Neural progenitor cell (in vitro differentiated cells): ENCODE results near the gene C21orf58. TPM values are rescaled to one million over a fixed set of nuclear protein-coding genes. Genes with fewer than 3 reads are reported as not detected.
A peak's percentile ranks its signal among the peaks of the same experiment; 100 is the strongest.

Experiments
- DNase-seq: peaks from one replicate; pipeline ENCODE4 v3.0.0-alpha.2; 2016; ENCODE audit warnings: low spot score
- H2AFZ ChIP-seq: fragments of 200-600 bp; sonication (generic); replicated peaks from 2 replicates; pipeline ENCODE4 v1.6.1; 2016; ENCODE audit warnings: antibody characterized with exemption
- H3F3A ChIP-seq: fragments of 200-600 bp; sonication (generic); 2 replicates; pipeline ENCODE4 v1.6.1; 2016; ENCODE audit warnings: antibody characterized with exemption, low read depth
- H3K27ac ChIP-seq: fragments of 200-600 bp; sonication (generic); 2 replicates; pipeline ENCODE4 v1.5.1; 2016; ENCODE audit warnings: mild to moderate bottlenecking
- H3K27me3 ChIP-seq: fragments of 200-600 bp; sonication (generic); 2 replicates; pipeline ENCODE4 v1.6.1; 2016; ENCODE audit warnings: mild to moderate bottlenecking, moderate library complexity
- H3K36me3 ChIP-seq: fragments of 200-600 bp; sonication (generic); 2 replicates; pipeline ENCODE4 v1.5.1; 2016
- H3K4me1 ChIP-seq: fragments of 200-600 bp; sonication (generic); 2 replicates; pipeline ENCODE4 v1.6.1; 2016; ENCODE audit warnings: mixed run types
- H3K4me2 ChIP-seq: fragments of 200-600 bp; sonication (generic); 2 replicates; pipeline ENCODE4 v1.6.1; 2016
- H3K4me3 ChIP-seq: fragments of 200-600 bp; sonication (generic); 2 replicates; pipeline ENCODE4 v1.5.1; 2016
- H3K79me2 ChIP-seq: fragments of 200-600 bp; sonication (generic); 2 replicates; pipeline ENCODE4 v1.6.1; 2016; ENCODE audit warnings: low read depth
- H3K9ac ChIP-seq: fragments of 200-600 bp; sonication (generic); 2 replicates; pipeline ENCODE4 v1.6.1; 2016
- H3K9me3 ChIP-seq: fragments of 200-600 bp; sonication (generic); 2 replicates; pipeline ENCODE4 v1.5.1; 2016; ENCODE audit warnings: low read depth
- H4K20me1 ChIP-seq: fragments of 200-600 bp; sonication (generic); 2 replicates; pipeline ENCODE4 v1.6.1; 2016; ENCODE audit warnings: low read depth
- H3K27ac Mint-ChIP-seq: 3 replicates; pipeline ENCODE4 v1.8.0; 2021; ENCODE audit warnings: mixed read lengths
- H3K27me3 Mint-ChIP-seq: 2 replicates; pipeline ENCODE4 v1.8.0; 2022; ENCODE audit warnings: low read depth, mild to moderate bottlenecking, inconsistent platforms, moderate library complexity, mixed read lengths; ENCODE audit not compliant: insufficient read depth
- H3K36me3 Mint-ChIP-seq: 3 replicates; pipeline ENCODE4 v1.8.0; 2021; ENCODE audit warnings: mixed read lengths
- H3K4me1 Mint-ChIP-seq: 3 replicates; pipeline ENCODE4 v1.8.0; 2021; ENCODE audit warnings: mixed read lengths
- H3K4me3 Mint-ChIP-seq: 3 replicates; pipeline ENCODE4 v1.8.0; 2021; ENCODE audit warnings: mild to moderate bottlenecking, moderate library complexity, mixed read lengths
- H3K9me3 Mint-ChIP-seq: 3 replicates; pipeline ENCODE4 v1.8.0; 2020; ENCODE audit warnings: mixed read lengths
- EZH2 ChIP-seq: fragments of 200-600 bp; sonication (generic); IDR thresholded peaks from 2 replicates; pipeline ENCODE4 v1.6.1; 2017; ENCODE audit warnings: antibody characterized with exemption, mild to moderate bottlenecking, moderate library complexity
- EZH2phosphoT487 ChIP-seq: fragments of 200-600 bp; sonication (generic); IDR thresholded peaks from 2 replicates; pipeline ENCODE4 v1.6.1; 2017; ENCODE audit warnings: antibody characterized with exemption
- total RNA-seq: library from RNA; depleted of rRNA; stranded (reverse); fragments of >200 nt; gene quantifications from 2 replicates; pipeline ENCODE4 v1.2.3, GENCODE V29; 2015; ENCODE audit warnings: low replicate concordance
- TF ChIP-seq, protein P1 (sequence below): fragments of 200-600 bp; sonication (generic); IDR thresholded peaks from 2 replicates; pipeline ENCODE4 v1.5.1; 2017; ENCODE audit warnings: antibody characterized with exemption, mild to moderate bottlenecking

C21orf58 gene
- total RNA-seq, 1 donor from 2014 or later: 26.2 TPM

DNA sequence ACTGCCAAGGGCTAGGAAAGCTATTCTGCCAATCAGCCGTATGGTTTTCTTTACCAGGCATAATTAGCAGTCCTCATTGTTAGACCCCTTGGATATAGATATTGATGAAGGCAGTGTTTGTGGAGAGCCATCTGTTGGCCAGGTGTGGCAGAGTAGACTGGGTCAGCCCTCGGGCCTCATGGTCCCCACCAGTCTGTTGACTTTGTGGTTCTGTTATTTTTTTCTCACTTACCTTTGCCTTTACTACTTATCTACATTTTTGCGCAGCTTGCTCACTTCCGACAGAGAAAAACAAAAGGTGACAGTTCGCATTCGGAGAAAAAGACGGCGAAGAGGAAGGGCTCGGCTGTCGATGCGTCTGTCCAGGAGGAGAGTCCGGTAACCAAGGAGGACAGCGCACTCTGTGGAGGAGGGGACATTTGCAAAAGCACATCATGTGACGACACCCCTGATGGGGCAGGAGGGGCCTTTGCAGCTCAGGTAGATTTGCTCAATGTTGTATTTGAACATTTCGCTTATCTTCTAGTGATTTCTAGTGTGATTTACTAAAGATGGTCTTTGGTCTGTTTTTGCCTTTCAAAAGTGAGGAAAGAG, 2.5 kb upstream of the C21orf58 start:
- no peaks in the 10 kb centered on the region for H3K27me3 ChIP-seq
- H3K36me3 ChIP-seq: no peaks in the 10 kb centered on the region
- peaks cover 20% of the 10 kb centered on the region for H4K20me1 ChIP-seq
- TF ChIP-seq, protein P1, sequence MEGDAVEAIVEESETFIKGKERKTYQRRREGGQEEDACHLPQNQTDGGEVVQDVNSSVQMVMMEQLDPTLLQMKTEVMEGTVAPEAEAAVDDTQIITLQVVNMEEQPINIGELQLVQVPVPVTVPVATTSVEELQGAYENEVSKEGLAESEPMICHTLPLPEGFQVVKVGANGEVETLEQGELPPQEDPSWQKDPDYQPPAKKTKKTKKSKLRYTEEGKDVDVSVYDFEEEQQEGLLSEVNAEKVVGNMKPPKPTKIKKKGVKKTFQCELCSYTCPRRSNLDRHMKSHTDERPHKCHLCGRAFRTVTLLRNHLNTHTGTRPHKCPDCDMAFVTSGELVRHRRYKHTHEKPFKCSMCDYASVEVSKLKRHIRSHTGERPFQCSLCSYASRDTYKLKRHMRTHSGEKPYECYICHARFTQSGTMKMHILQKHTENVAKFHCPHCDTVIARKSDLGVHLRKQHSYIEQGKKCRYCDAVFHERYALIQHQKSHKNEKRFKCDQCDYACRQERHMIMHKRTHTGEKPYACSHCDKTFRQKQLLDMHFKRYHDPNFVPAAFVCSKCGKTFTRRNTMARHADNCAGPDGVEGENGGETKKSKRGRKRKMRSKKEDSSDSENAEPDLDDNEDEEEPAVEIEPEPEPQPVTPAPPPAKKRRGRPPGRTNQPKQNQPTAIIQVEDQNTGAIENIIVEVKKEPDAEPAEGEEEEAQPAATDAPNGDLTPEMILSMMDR: peak; percentile 12
- TF ChIP-seq EZH2phosphoT487: no peak
- no peak for TF ChIP-seq EZH2
- H3K27me3 Mint-ChIP-seq: peaks cover 11% of the 10 kb centered on the region
- H3K79me2 ChIP-seq: peaks cover 85% of the 10 kb centered on the region
- H2AFZ ChIP-seq: no peak overlapping the region
- no peak overlapping the region for H3K27ac Mint-ChIP-seq
- no peak overlapping the region for H3K9ac ChIP-seq
- peak overlapping the region; percentile 60 for H3K4me3 Mint-ChIP-seq
- peaks cover 23% of the 10 kb centered on the region for H3K4me1 ChIP-seq
- H3K9me3 ChIP-seq: no peaks in the 10 kb centered on the region
- no peaks in the 10 kb centered on the region for H3K9me3 Mint-ChIP-seq
- peak overlapping the region; percentile 99 for H3K4me3 ChIP-seq
- H3F3A ChIP-seq: peaks cover 25% of the 10 kb centered on the region
- H3K4me2 ChIP-seq: peak overlapping the region; percentile 91
- peaks cover 26% of the 10 kb centered on the region for H3K4me1 Mint-ChIP-seq
- H3K36me3 Mint-ChIP-seq: peaks cover 14% of the 10 kb centered on the region
- no peak overlapping the region for H3K27ac ChIP-seq
- DNase-seq: no peak

DNA sequence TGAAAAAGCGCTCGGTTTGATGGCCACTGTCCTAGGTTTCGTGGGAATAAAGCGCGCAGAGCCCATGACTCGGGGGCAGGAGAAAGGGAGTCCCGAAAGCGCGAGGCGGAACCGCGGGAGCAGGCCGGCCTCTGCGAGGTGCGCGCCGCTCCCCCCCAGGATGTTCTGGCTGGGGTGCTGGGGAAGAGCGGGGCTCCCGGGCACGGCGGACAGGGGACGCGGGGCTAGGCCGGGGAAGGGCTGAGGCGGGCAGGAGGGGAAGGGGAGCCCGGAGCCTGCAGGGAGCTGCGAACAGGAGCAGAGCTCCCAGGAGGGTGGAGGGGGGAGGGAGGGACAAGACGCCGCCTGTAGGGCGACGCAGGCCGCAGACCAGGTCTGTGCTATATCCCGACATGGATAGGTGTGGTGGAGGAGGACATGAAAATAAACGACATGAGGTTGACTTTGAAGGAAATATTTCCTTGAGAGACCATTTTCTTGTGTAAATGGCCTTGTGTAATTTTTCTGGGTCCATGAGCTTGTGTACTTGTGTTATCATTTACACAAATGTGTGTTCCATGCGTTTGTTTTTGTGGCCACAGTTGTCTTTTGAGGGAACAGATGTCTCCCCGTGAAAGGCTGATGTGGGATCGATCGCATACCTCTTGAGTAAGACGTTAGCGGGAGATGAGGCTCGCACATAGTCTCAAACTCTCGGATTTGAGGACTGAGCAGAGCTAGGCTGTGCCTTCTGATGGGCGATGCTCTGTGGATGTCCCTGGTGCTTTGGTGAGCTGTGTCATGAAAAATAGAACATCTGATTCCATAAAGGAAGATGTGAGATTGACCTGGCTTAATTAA, 1.6 kb upstream of the C21orf58 start:
- H3K4me2 ChIP-seq: peak overlapping the region; percentile 91
- Mint-ChIP-seq H3K27me3 (peaks cover 11% of the 10 kb centered on the region), H3K9me3 (no peaks in the 10 kb centered on the region), H3K36me3 (peaks cover 20% of the 10 kb centered on the region), H3K4me3 (peak overlapping the region; percentile 93), H3K4me1 (peaks cover 33% of the 10 kb centered on the region), H3K27ac (peak overlapping the region; percentile 35)
- H3K36me3 ChIP-seq: no peaks in the 10 kb centered on the region
- peak overlapping the region; percentile 42 for H2AFZ ChIP-seq
- peak overlapping the region; percentile 99 for H3K4me3 ChIP-seq
- DNase-seq: peak; percentile 83
- H3K27ac ChIP-seq: peak overlapping the region; percentile 65
- H3K9ac ChIP-seq: peak overlapping the region; percentile 47
- TF ChIP-seq EZH2phosphoT487 (no peak), EZH2 (no peak)
- TF ChIP-seq, protein P1: peak; percentile 40
- peaks cover 29% of the 10 kb centered on the region for H4K20me1 ChIP-seq
- no peaks in the 10 kb centered on the region for H3K9me3 ChIP-seq
- peaks cover 88% of the 10 kb centered on the region for H3K79me2 ChIP-seq
- H3K27me3 ChIP-seq: no peaks in the 10 kb centered on the region
- H3F3A ChIP-seq: peaks cover 28% of the 10 kb centered on the region
- H3K4me1 ChIP-seq: peaks cover 32% of the 10 kb centered on the region

DNA sequence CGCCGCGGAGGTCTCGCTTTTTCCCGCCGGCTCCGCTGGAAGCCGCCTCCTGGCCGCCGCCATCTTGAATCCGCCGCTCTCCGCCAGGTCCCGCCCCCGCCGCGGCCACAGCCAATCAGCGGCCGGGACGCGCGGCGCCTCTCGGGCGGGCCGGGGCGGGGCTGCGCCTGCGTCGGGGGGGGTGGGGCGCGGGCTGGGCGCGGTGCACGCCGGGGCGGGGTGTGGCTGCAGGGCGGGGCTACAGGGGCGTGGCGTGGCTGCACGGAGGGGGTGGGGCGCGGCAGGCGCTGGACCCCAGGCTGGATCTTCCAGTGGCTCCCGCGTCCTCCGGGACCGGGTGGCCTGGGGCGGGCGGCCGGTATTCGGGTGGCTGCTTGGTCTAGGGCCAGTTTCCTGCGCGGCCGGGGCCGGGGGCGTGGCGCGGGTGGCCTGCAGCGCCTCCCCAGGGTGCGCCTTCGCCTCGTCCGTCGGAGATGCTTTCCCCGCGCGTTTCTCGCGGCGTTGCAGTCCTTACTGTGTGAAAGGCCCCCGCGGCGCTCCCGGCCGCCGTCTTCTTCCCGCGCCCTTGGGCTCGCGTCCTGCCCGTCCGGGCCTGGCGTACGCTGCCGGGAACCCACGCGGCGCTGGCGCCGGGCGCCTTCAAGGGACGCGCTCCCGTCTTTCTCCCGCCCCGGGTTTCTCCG, 861 bp upstream of the C21orf58 start:
- Histone ChIP-seq H3K4me2 (peak overlapping the region; percentile 91), H3K9me3 (no peaks in the 10 kb centered on the region), H3F3A (peaks cover 28% of the 10 kb centered on the region), H3K4me3 (peak overlapping the region; percentile 99), H3K4me1 (peaks cover 32% of the 10 kb centered on the region), H3K36me3 (no peaks in the 10 kb centered on the region), H2AFZ (peak overlapping the region; percentile 99), H3K27me3 (no peaks in the 10 kb centered on the region), H3K27ac (peak overlapping the region; percentile 97), H3K79me2 (peaks cover 88% of the 10 kb centered on the region), H3K9ac (peak overlapping the region; percentile 86), H4K20me1 (peaks cover 36% of the 10 kb centered on the region)
- peak overlapping the region; percentile 99 for H3K4me3 Mint-ChIP-seq
- TF ChIP-seq, protein P1: no peak
- TF ChIP-seq EZH2: no peak
- no peak for TF ChIP-seq EZH2phosphoT487
- H3K27ac Mint-ChIP-seq: no peak overlapping the region
- peaks cover 20% of the 10 kb centered on the region for H3K36me3 Mint-ChIP-seq
- peaks cover 11% of the 10 kb centered on the region for H3K27me3 Mint-ChIP-seq
- H3K4me1 Mint-ChIP-seq: peaks cover 33% of the 10 kb centered on the region
- peak; percentile 92 for DNase-seq
- H3K9me3 Mint-ChIP-seq: no peaks in the 10 kb centered on the region
